Fibroblast of villous mesenchyme (primary cell): ENCODE measurements around the gene TTBK1. TPM values are rescaled to one million over a fixed set of nuclear protein-coding genes. Genes with fewer than 3 reads are reported as not detected.

Experiments
- DNase-seq: peaks from one replicate; pipeline ENCODE4 v3.0.0-alpha.2; 2010; ENCODE audit warnings: low read depth
- H3K4me3 ChIP-seq: 2 replicates; pipeline ENCODE4 v1.5.1; 2011; ENCODE audit warnings: low read depth, mild to moderate bottlenecking, low read length
- total RNA-seq: library from RNA; depleted of rRNA; stranded (reverse); fragments of >200 nt; gene quantifications from 2 replicates; pipeline ENCODE4 v1.2.3, GENCODE V29; 2012
- TF ChIP-seq, protein P1 (sequence below): IDR thresholded peaks from 2 replicates; pipeline ENCODE4 v1.5.1; 2012; ENCODE audit warnings: low read depth, mild to moderate bottlenecking, low read length; ENCODE audit not compliant: insufficient read depth

The TTBK1 gene
- total RNA-seq, 1 donor: not detected

DNA sequence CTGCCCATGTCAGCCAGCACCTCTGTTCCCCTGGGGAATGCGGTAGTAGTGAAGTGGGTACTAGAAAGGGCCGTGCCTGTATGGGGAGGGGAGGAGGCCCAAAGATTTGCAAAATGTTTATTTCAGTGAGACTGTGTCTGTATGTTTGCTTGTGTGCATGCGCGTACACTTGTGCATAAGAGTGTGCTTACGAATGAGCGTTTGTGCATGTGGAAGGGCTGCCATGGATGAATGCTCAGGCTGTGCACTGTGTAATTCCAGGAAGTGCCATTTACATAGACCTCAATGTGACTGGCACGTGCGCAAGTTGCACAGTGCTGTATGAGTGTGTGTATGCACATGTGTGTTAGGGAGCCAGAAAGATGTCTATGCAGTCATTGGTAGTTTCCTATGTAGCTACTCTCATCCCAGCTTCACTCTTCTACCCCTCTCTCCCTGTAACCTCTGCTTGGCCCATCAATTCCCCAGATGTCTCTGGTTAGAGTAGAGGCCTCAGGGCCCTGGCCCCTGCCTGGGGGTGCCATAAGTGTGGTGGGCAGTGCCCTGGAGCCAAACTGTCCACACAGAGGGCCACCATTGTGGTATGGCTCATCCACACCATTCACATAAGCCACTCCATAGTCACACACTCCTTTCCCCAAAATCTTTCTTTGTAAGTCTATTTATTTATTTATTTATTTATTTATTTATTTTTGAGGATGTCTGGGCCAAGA lies 28.0 kb downstream of the TTBK1 start:
- H3K4me3 ChIP-seq: no peak overlapping the region
- DNase-seq: no peak
- TF ChIP-seq, protein P1, sequence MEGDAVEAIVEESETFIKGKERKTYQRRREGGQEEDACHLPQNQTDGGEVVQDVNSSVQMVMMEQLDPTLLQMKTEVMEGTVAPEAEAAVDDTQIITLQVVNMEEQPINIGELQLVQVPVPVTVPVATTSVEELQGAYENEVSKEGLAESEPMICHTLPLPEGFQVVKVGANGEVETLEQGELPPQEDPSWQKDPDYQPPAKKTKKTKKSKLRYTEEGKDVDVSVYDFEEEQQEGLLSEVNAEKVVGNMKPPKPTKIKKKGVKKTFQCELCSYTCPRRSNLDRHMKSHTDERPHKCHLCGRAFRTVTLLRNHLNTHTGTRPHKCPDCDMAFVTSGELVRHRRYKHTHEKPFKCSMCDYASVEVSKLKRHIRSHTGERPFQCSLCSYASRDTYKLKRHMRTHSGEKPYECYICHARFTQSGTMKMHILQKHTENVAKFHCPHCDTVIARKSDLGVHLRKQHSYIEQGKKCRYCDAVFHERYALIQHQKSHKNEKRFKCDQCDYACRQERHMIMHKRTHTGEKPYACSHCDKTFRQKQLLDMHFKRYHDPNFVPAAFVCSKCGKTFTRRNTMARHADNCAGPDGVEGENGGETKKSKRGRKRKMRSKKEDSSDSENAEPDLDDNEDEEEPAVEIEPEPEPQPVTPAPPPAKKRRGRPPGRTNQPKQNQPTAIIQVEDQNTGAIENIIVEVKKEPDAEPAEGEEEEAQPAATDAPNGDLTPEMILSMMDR: no peak

GRCh38 chr6:43271944-43272343 lies 28.7 kb downstream of the TTBK1 start:
- DNase-seq: no peak
- H3K4me3 ChIP-seq: no peak overlapping the region
- TF ChIP-seq, protein P1: no peak

DNA sequence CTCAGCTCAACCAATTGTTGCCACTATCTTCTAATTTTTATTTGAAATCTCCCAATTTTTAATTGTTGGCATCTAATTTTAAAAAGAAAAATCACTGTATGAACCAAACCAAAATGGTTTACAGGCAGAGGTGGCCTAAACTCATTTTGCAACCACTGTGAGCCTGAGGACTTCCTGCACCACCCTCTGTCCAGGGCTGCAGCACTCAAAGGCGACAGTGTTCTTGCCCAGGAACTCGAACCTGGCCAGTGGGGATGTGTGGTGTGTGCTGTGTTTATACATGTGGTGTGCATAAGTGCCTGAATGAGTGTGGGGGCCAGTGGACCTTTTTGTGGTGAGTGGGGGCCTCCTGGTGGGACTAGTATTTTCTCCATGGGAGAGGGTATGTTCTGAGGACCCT lies 30.4 kb downstream of the TTBK1 start:
- no peak for DNase-seq
- TF ChIP-seq, protein P1: no peak
- no peak overlapping the region for H3K4me3 ChIP-seq

GRCh38 chr6:43274127-43274915 lies 31.0 kb downstream of the TTBK1 start:
- DNase-seq: no peak
- no peak overlapping the region for H3K4me3 ChIP-seq
- TF ChIP-seq, protein P1: no peak

GRCh38 chr6:43274916-43275597 lies 31.8 kb downstream of the TTBK1 start:
- DNase-seq: no peak
- TF ChIP-seq, protein P1: no peak
- peak overlapping the region; percentile 40 for H3K4me3 ChIP-seq

GRCh38 chr6:43275801-43276576 lies 32.7 kb downstream of the TTBK1 start:
- TF ChIP-seq, protein P1: no peak
- no peak overlapping the region for H3K4me3 ChIP-seq
- no peak for DNase-seq
